Esophagus muscularis mucosa (tissue), 4 donors: ENCODE results near the gene GPR22. TPM values are rescaled to one million over a fixed set of nuclear protein-coding genes. Genes with fewer than 3 reads are reported as not detected.

Source experiments
- DNase-seq: peaks from one replicate; pipeline ENCODE4 v3.0.0-alpha.2; 2017; ENCODE audit errors: extremely low spot score
- H3K27ac ChIP-seq, 4 donors: fragments of 200-600 bp; sonication (generic); replicated peaks in 1 of 4; 1 replicate in 3 of 4; 2 replicates in 1 of 4; pipeline ENCODE4 v1.5.1; 2016 to 2019; ENCODE audit warnings: mild to moderate bottlenecking in 1 of 4
- H3K27me3 ChIP-seq, 4 donors: fragments of 200-600 bp; sonication (generic); one replicate each; pipeline versions ENCODE4 v1.5.1 to v1.6.0; 2016 to 2019
- H3K36me3 ChIP-seq, 4 donors: fragments of 200-600 bp; sonication (generic); one replicate each; pipeline ENCODE4 v1.5.1; 2016 to 2019
- H3K4me1 ChIP-seq, 4 donors: fragments of 200-600 bp; sonication (generic); one replicate each; pipeline ENCODE4 v1.5.1; 2016 to 2019
- H3K4me3 ChIP-seq, 4 donors: fragments of 200-600 bp; sonication (generic); 1 replicate in 2 of 4; 2 replicates in 2 of 4; pipeline ENCODE4 v1.5.1; 2016 to 2019; ENCODE audit warnings: mild to moderate bottlenecking in 4 of 4, moderate library complexity in 1 of 4
- H3K9me3 ChIP-seq, 4 donors: fragments of 200-600 bp; sonication (generic); 1 replicate in 3 of 4; 2 replicates in 1 of 4; pipeline ENCODE4 v1.5.1; 2016 to 2019
- CTCF ChIP-seq, 3 experiments: fragments of 200-600 bp in 2 of 3; fragments of 450-650 bp in 1 of 3; sonication (generic) in 2 of 3; IDR thresholded peaks; one replicate each; pipeline ENCODE4 v1.5.1; 2017 to 2019; ENCODE audit warnings: antibody characterized with exemption in 3 of 3, mild to moderate bottlenecking in 2 of 3, moderate library complexity in 1 of 3
- EP300 ChIP-seq: sonication (generic); formaldehyde crosslinking; IDR thresholded peaks from one replicate; pipeline ENCODE4 v1.6.1; 2017; ENCODE audit warnings: antibody characterized with exemption
- POLR2A ChIP-seq: fragments of 450-650 bp; IDR thresholded peaks from one replicate; pipeline ENCODE4 v1.6.1; 2017; ENCODE audit warnings: antibody characterized with exemption, moderate library complexity, mild to moderate bottlenecking, low read depth
- POLR2AphosphoS5 ChIP-seq, 2 donors: sonication (generic); formaldehyde crosslinking; IDR thresholded peaks; one replicate each; pipeline ENCODE4 v1.6.1; 2017; ENCODE audit warnings: antibody characterized with exemption in 2 of 2
- WGBS: methylation state at CpG from one replicate; pipeline ENCODE4 v1.1.5; 2018; 5-methylcytosine and 5-hydroxymethylcytosine counted together
- intact Hi-C: fragments of 100-400 bp; cut with DNase I; formaldehyde crosslinking; loops from one replicate; pipeline ENCODE4 v1.15.1; 2023
- total RNA-seq, 4 donors: library from RNA; depleted of rRNA; stranded (reverse); fragments of >200 nt; gene quantifications; one replicate each; pipeline versions ENCODE4 v1.1.0 to v1.2.1, GENCODE V29; 2016

GPR22 gene
- total RNA-seq, 4 donors from 2014 or later, result 0.33 TPM; not detected in 3

- Histone ChIP-seq H3K27ac (no peak overlapping the region), H3K9me3 (no peaks in the 10 kb centered on the region), H3K4me1 (no peaks in the 10 kb centered on the region), H3K27me3 (no peaks in the 10 kb centered on the region), H3K36me3 (no peaks in the 10 kb centered on the region), H3K4me3 (no peak overlapping the region)
- intact Hi-C loops, result no loop called here
- TF ChIP-seq POLR2A (no peak), CTCF (IDR thresholded peaks at IDR 0.05) (no peak), POLR2AphosphoS5 (IDR thresholded peaks at IDR 0.05) (no peak), EP300 (no peak)
- DNase-seq, result no peak
These were observed 25.7 kb downstream of the GPR22 start for GRCh38 chr7:107495516-107495915.

- no peaks in the 10 kb centered on the region for H3K9me3 ChIP-seq
- H3K27ac ChIP-seq, result no peak overlapping the region
- intact Hi-C loops, result no loop called here
- no peaks in the 10 kb centered on the region for H3K27me3 ChIP-seq
- TF ChIP-seq POLR2A, result no peak
- TF ChIP-seq CTCF (IDR thresholded peaks at IDR 0.05), result no peak
- TF ChIP-seq POLR2AphosphoS5 (IDR thresholded peaks at IDR 0.05), result no peak
- no peak for TF ChIP-seq EP300
- WGBS, result 90% methylated on average over 4 of the region's 4 CpGs
- H3K4me1 ChIP-seq, result peaks cover 0 to 5% (median 0%) of the 10 kb centered on the region in 4 donors
- no peaks in the 10 kb centered on the region for H3K36me3 ChIP-seq
- DNase-seq, result no peak
- H3K4me3 ChIP-seq, result no peak overlapping the region
These were observed 29.9 kb downstream of the GPR22 start for GRCh38 chr7:107499731-107500130.

GRCh38 chr7:107501593-107501992 is 31.7 kb downstream of the GPR22 start:
- Histone ChIP-seq H3K4me3 (no peak overlapping the region), H3K36me3 (peaks cover 0 to 4% (median 0%) of the 10 kb centered on the region in 4 donors), H3K4me1 (peaks cover 0 to 6% (median 5%) of the 10 kb centered on the region in 4 donors), H3K27me3 (no peaks in the 10 kb centered on the region), H3K9me3 (no peaks in the 10 kb centered on the region), H3K27ac (no peak overlapping the region)
- TF ChIP-seq POLR2AphosphoS5 (IDR thresholded peaks at IDR 0.05), result no peak
- no peak for TF ChIP-seq EP300
- TF ChIP-seq CTCF (IDR thresholded peaks at IDR 0.05), result peak in 2 of 3 experiments; percentile 18 to 21
- TF ChIP-seq POLR2A, result no peak
- intact Hi-C loops, result no loop called here
- no peak for DNase-seq
- WGBS, result 67% methylated on average over 1 of the region's 1 CpG

GRCh38 chr7:107502154-107502553 is 32.3 kb downstream of the GPR22 start:
- intact Hi-C loops, result no loop called here
- Histone ChIP-seq H3K36me3 (peaks cover 0 to 4% (median 0%) of the 10 kb centered on the region in 4 donors), H3K4me1 (peaks cover 0 to 10% (median 6%) of the 10 kb centered on the region in 4 donors), H3K27ac (no peak overlapping the region), H3K4me3 (no peak overlapping the region), H3K27me3 (no peaks in the 10 kb centered on the region), H3K9me3 (no peaks in the 10 kb centered on the region)
- WGBS, result 96% methylated on average over 3 of the region's 3 CpGs
- no peak for DNase-seq
- no peak for TF ChIP-seq CTCF (IDR thresholded peaks at IDR 0.05)
- TF ChIP-seq POLR2AphosphoS5 (IDR thresholded peaks at IDR 0.05), result no peak
- no peak for TF ChIP-seq EP300
- TF ChIP-seq POLR2A, result no peak

- Histone ChIP-seq H3K4me3 (no peak overlapping the region), H3K27ac (no peak overlapping the region), H3K4me1 (peaks cover 0 to 10% (median 6%) of the 10 kb centered on the region in 4 donors), H3K9me3 (no peaks in the 10 kb centered on the region), H3K27me3 (no peaks in the 10 kb centered on the region), H3K36me3 (peaks cover 0 to 4% (median 0%) of the 10 kb centered on the region in 4 donors)
- intact Hi-C loops, result no loop called here
- WGBS, result 85% methylated on average over 2 of the region's 2 CpGs
- no peak for TF ChIP-seq POLR2AphosphoS5 (IDR thresholded peaks at IDR 0.05)
- no peak for TF ChIP-seq EP300
- TF ChIP-seq POLR2A, result no peak
- no peak for TF ChIP-seq CTCF (IDR thresholded peaks at IDR 0.05)
- DNase-seq, result no peak
These were observed 32.9 kb downstream of the GPR22 start for GRCh38 chr7:107502797-107503196.
